Measurements from ENCODE around the gene PDZD8.

PDZD8 gene

DNA sequence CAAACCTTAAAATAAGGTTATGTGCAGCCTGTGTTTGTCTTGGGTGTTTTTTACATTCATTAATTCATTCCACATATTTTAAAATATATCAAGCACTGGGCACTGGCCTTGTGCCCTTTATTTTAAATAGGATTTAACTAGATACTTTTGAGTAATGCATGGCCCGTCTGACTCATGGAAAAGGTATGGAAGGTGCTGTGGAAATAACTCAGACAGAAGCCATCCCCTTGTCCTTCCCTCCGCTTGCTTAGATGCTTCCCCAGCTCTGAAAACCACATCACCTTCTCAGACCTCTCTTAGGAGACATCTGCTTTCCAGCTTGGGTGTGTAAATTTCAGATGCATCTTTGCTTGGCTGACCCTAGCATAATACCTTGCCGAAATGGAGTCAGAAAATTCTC lies 103.8 kb downstream of the PDZD8 start:
- H3F3A ChIP-seq (ENCODE audit: insufficient read depth, low read length), result no peaks in the 10 kb centered on the region
- no peaks in the 10 kb centered on the region for H3K79me2 ChIP-seq (ENCODE audit: insufficient read depth, low read length)
- no peaks in the 10 kb centered on the region for H4K20me1 ChIP-seq (ENCODE audit: insufficient read depth, low read length)
- H3K4me3 ChIP-seq (ENCODE audit: low read depth, low read length, poor library complexity, severe bottlenecking), result no peak overlapping the region
- H3K9ac ChIP-seq (ENCODE audit: low read length), result no peak overlapping the region
- no peak overlapping the region for H3K27ac ChIP-seq (ENCODE audit: low read depth, low read length, poor library complexity, severe bottlenecking)
- H2AFZ ChIP-seq (ENCODE audit: low read length), result no peak overlapping the region
- H3K4me1 ChIP-seq (ENCODE audit: insufficient read depth, low read length, severe bottlenecking), result no peaks in the 10 kb centered on the region
- H3K9me3 ChIP-seq (ENCODE audit: low read length), result no peaks in the 10 kb centered on the region
- no peaks in the 10 kb centered on the region for H3K9me2 ChIP-seq (ENCODE audit: low read depth, low read length)
- H3K4me2 ChIP-seq (ENCODE audit: low read length), result no peak overlapping the region
- H3K27me3 ChIP-seq (ENCODE audit: insufficient read depth, low read length), result no peaks in the 10 kb centered on the region
- no peaks in the 10 kb centered on the region for H3K36me3 ChIP-seq (ENCODE audit: insufficient read depth, low read length)
- TF ChIP-seq, protein P1, sequence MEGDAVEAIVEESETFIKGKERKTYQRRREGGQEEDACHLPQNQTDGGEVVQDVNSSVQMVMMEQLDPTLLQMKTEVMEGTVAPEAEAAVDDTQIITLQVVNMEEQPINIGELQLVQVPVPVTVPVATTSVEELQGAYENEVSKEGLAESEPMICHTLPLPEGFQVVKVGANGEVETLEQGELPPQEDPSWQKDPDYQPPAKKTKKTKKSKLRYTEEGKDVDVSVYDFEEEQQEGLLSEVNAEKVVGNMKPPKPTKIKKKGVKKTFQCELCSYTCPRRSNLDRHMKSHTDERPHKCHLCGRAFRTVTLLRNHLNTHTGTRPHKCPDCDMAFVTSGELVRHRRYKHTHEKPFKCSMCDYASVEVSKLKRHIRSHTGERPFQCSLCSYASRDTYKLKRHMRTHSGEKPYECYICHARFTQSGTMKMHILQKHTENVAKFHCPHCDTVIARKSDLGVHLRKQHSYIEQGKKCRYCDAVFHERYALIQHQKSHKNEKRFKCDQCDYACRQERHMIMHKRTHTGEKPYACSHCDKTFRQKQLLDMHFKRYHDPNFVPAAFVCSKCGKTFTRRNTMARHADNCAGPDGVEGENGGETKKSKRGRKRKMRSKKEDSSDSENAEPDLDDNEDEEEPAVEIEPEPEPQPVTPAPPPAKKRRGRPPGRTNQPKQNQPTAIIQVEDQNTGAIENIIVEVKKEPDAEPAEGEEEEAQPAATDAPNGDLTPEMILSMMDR (IDR thresholded peaks at IDR 0.05; ENCODE audit: low read length), result no peak
- no peak for TF ChIP-seq EZH2 (IDR thresholded peaks at IDR 0.05; ENCODE audit: borderline replicate concordance, low read length)

DNA sequence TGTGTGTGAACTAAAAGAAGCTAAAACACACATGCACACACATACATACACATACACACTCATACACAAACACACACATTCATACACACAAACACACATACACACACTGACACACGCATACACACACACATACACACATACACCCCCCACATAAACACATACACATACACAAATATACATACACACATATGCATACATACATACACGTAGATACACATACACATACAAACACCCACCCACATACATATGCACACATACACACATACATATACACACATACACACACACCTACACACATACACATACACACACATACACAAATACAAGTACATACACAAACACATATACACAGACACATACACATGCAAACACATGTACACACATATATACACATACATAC lies 106.3 kb downstream of the PDZD8 start:
- Histone ChIP-seq H4K20me1 (ENCODE audit: insufficient read depth, low read length) (no peaks in the 10 kb centered on the region), H3K27ac (ENCODE audit: low read depth, low read length, poor library complexity, severe bottlenecking) (no peak overlapping the region)
- TF ChIP-seq, protein P1 (IDR thresholded peaks at IDR 0.05; ENCODE audit: low read length), result no peak
- no peak for TF ChIP-seq EZH2 (IDR thresholded peaks at IDR 0.05; ENCODE audit: borderline replicate concordance, low read length)

DNA sequence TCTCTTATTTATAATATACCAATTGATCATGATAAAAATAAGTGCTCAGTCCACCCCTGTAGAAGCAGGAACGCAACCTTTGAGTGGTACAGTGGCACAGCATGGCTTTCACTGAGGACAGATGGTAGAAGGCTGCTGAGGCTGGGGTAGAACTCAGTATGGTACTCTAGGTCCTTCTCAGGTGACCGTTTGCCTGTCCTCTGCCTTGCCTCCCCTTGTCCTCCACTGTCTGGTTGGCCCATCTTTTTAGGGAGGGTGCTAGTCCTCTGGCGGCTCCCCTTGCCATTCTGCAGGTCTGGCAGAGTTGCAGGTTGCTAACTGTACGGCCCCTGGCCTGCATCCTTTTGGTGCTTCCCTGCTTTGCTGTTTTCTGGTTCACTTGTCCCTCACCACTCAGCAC lies 107.0 kb downstream of the PDZD8 start:
- Histone ChIP-seq H3K4me3 (ENCODE audit: low read depth, low read length, poor library complexity, severe bottlenecking) (no peak overlapping the region), H3K27ac (ENCODE audit: low read depth, low read length, poor library complexity, severe bottlenecking) (no peak overlapping the region), H3K27me3 (ENCODE audit: insufficient read depth, low read length) (no peaks in the 10 kb centered on the region), H2AFZ (ENCODE audit: low read length) (no peak overlapping the region), H3F3A (ENCODE audit: insufficient read depth, low read length) (no peaks in the 10 kb centered on the region), H3K4me2 (ENCODE audit: low read length) (no peak overlapping the region), H3K9me2 (ENCODE audit: low read depth, low read length) (no peaks in the 10 kb centered on the region), H3K4me1 (ENCODE audit: insufficient read depth, low read length, severe bottlenecking) (no peaks in the 10 kb centered on the region), H3K36me3 (ENCODE audit: insufficient read depth, low read length) (no peaks in the 10 kb centered on the region), H3K9ac (ENCODE audit: low read length) (no peak overlapping the region), H3K79me2 (ENCODE audit: insufficient read depth, low read length) (no peaks in the 10 kb centered on the region), H3K9me3 (ENCODE audit: low read length) (no peaks in the 10 kb centered on the region), H4K20me1 (ENCODE audit: insufficient read depth, low read length) (no peaks in the 10 kb centered on the region)
- TF ChIP-seq, protein P1 (IDR thresholded peaks at IDR 0.05; ENCODE audit: low read length), result no peak
- no peak for TF ChIP-seq EZH2 (IDR thresholded peaks at IDR 0.05; ENCODE audit: borderline replicate concordance, low read length)

More for the DNA sequence above, 106.3 kb downstream of the PDZD8 start:
- no peak overlapping the region for H3K4me3 ChIP-seq (ENCODE audit: low read depth, low read length, poor library complexity, severe bottlenecking)
- H2AFZ ChIP-seq (ENCODE audit: low read length), result no peak overlapping the region
- no peaks in the 10 kb centered on the region for H3K27me3 ChIP-seq (ENCODE audit: insufficient read depth, low read length)
- no peaks in the 10 kb centered on the region for H3K9me2 ChIP-seq (ENCODE audit: low read depth, low read length)
- no peaks in the 10 kb centered on the region for H3K9me3 ChIP-seq (ENCODE audit: low read length)
- no peak overlapping the region for H3K4me2 ChIP-seq (ENCODE audit: low read length)
- H3K79me2 ChIP-seq (ENCODE audit: insufficient read depth, low read length), result no peaks in the 10 kb centered on the region
- H3F3A ChIP-seq (ENCODE audit: insufficient read depth, low read length), result no peaks in the 10 kb centered on the region
- no peaks in the 10 kb centered on the region for H3K36me3 ChIP-seq (ENCODE audit: insufficient read depth, low read length)
- H3K4me1 ChIP-seq (ENCODE audit: insufficient read depth, low read length, severe bottlenecking), result no peaks in the 10 kb centered on the region
- no peak overlapping the region for H3K9ac ChIP-seq (ENCODE audit: low read length)

Data from OCI-LY1 (cell line).